HepG2 (cell line): ENCODE data around the gene HOMEZ. TPM values are rescaled to one million over a fixed set of nuclear protein-coding genes. Genes with fewer than 3 reads are reported as not detected.

ENCODE experiments used
- ATF7 ChIP-seq, 2 experiments: fragments of 450-650 bp in 1 of 2; sonication (generic) in 1 of 2; formaldehyde crosslinking in 1 of 2; IDR thresholded peaks; 2 replicates each; pipeline versions ENCODE4 v1.4.0 to v1.6.1; 2016 to 2020; ENCODE audit warnings: antibody characterized with exemption in 1 of 2, mild to moderate bottlenecking in 1 of 2, missing genetic modification reagents in 1 of 2
- ETS1 ChIP-seq: sonication (generic); formaldehyde crosslinking; IDR thresholded peaks from 2 replicates; pipeline ENCODE4 v1.4.0; 2020; ENCODE audit warnings: missing genetic modification reagents
- GATA4 ChIP-seq: sonication (generic); IDR thresholded peaks from 2 replicates; pipeline ENCODE4 v1.6.1; 2016; ENCODE audit warnings: antibody characterized with exemption, low read depth, borderline replicate concordance
- GPN1 ChIP-seq: sonication (generic); formaldehyde crosslinking; IDR thresholded peaks from 2 replicates; pipeline ENCODE4 v1.5.1; 2020; ENCODE audit warnings: missing genetic modification reagents, borderline replicate concordance
- KLF6 ChIP-seq: IDR thresholded peaks from 2 replicates; pipeline ENCODE4 v1.8.0; 2016; ENCODE audit warnings: missing biosample characterization, missing genetic modification reagents
- MLLT10 ChIP-seq: sonication (generic); formaldehyde crosslinking; IDR thresholded peaks from 2 replicates; pipeline ENCODE4 v1.4.0; 2020; ENCODE audit warnings: missing genetic modification reagents
- PAF1 ChIP-seq: IDR thresholded peaks from 2 replicates; pipeline ENCODE4 v1.6.1; 2016; ENCODE audit warnings: missing genetic modification reagents, missing compliant biosample characterization
- PRDM15 ChIP-seq: sonication (generic); formaldehyde crosslinking; IDR thresholded peaks from 2 replicates; pipeline ENCODE4 v1.4.0; 2020; ENCODE audit warnings: missing genetic modification reagents
- RBAK ChIP-seq: sonication (generic); formaldehyde crosslinking; IDR thresholded peaks from 2 replicates; pipeline ENCODE4 v1.5.1; 2020; ENCODE audit warnings: mild to moderate bottlenecking, missing genetic modification reagents
- RFXANK ChIP-seq: IDR thresholded peaks from 2 replicates; pipeline ENCODE4 v1.6.1; 2016
- ZBTB1 ChIP-seq: sonication (generic); formaldehyde crosslinking; IDR thresholded peaks from 2 replicates; pipeline ENCODE4 v1.4.0; 2020; ENCODE audit warnings: missing genetic modification reagents, borderline replicate concordance
- ZBTB20 ChIP-seq: sonication (generic); formaldehyde crosslinking; IDR thresholded peaks from 2 replicates; pipeline ENCODE4 v1.8.1; 2023; ENCODE audit warnings: missing genetic modification reagents, low read depth, mild to moderate bottlenecking, borderline replicate concordance
- ZBTB25 ChIP-seq: IDR thresholded peaks from 2 replicates; pipeline ENCODE4 v1.6.1; 2018; ENCODE audit warnings: missing genetic modification reagents
- ZNF136 ChIP-seq: sonication (generic); formaldehyde crosslinking; IDR thresholded peaks from 2 replicates; pipeline ENCODE4 v1.8.1; 2022; ENCODE audit warnings: low read depth, mild to moderate bottlenecking, moderate library complexity, missing genetic modification reagents
- ZNF138 ChIP-seq: sonication (generic); formaldehyde crosslinking; IDR thresholded peaks from 2 replicates; pipeline ENCODE4 v1.5.0; 2020; ENCODE audit warnings: mild to moderate bottlenecking, low read depth, missing genetic modification reagents
- ZNF563 ChIP-seq: sonication (generic); formaldehyde crosslinking; IDR thresholded peaks from 2 replicates; pipeline ENCODE4 v1.8.0; 2022; ENCODE audit warnings: mild to moderate bottlenecking, moderate library complexity, missing genetic modification reagents
- ZNF678 ChIP-seq: sonication (generic); formaldehyde crosslinking; IDR thresholded peaks from 2 replicates; pipeline ENCODE4 v1.4.0; 2020; ENCODE audit warnings: mild to moderate bottlenecking, missing genetic modification reagents
- ZNF710 ChIP-seq: sonication (generic); formaldehyde crosslinking; IDR thresholded peaks from 2 replicates; pipeline ENCODE4 v1.5.0; 2020; ENCODE audit warnings: mild to moderate bottlenecking, missing genetic modification reagents, borderline replicate concordance
- ZSCAN21 ChIP-seq: sonication (generic); formaldehyde crosslinking; IDR thresholded peaks from 2 replicates; pipeline ENCODE4 v1.8.0; 2022; ENCODE audit warnings: mild to moderate bottlenecking, missing genetic modification reagents, moderate library complexity, borderline replicate concordance
- polyA plus RNA-seq, 8 experiments: library from polyadenylated mRNA; depleted of rRNA in 3 of 8; stranded (reverse) in 7 of 8; unstranded in 1 of 8; fragments of >200 nt; fragmentation: Illumina TruSeq in 4 of 8; extraction: Trizol in 4 of 8; gene quantifications; 2 replicates each; pipeline versions ENCODE4 v1.2.1 to v1.2.3, GENCODE V29; 2011 to 2016; ENCODE audit warnings: low read depth in 4 of 8, missing spikeins in 1 of 8, mixed read lengths in 1 of 8; ENCODE audit not compliant: insufficient read depth in 1 of 8
- total RNA-seq, 5 experiments: library from RNA; depleted of rRNA; stranded (reverse); fragments of >200 nt; fragmentation: Illumina TruSeq; extraction: Trizol; gene quantifications; 2 replicates each; pipeline ENCODE4 v1.2.3, GENCODE V29; 2016; ENCODE audit warnings: low read depth in 1 of 5

The HOMEZ gene
- total and polyA plus RNA-seq, 2 of the 13 experiments (the other 11 are each of a cell fraction or from before 2014, with no cell fraction given): 14.5 to 31.8 TPM

- TF ChIP-seq ZNF678 (CRISPR knock-in tag) (peak; percentile 83; the same call in 1 of the 2 replicates), ZNF138 (CRISPR knock-in tag) (peak; percentile 16; the same call in 1 of the 2 replicates), PAF1 (CRISPR knock-in tag) (peak; percentile 86; the same call in 1 of the 2 replicates), ATF7 (IDR thresholded peaks at IDR 0.05) (no peak), ATF7 (CRISPR knock-in tag; IDR thresholded peaks at IDR 0.05) (peak; percentile 53; the same call in 1 of the 2 replicates), ZNF710 (CRISPR knock-in tag) (no peak), RBAK (peak; percentile 14; the same call in 1 of the 2 replicates), GPN1 (CRISPR knock-in tag) (peak; percentile 76; the same call in 1 of the 2 replicates), MLLT10 (CRISPR knock-in tag) (peak; percentile 60; the same call in 1 of the 2 replicates), PRDM15 (CRISPR knock-in tag) (peak; percentile 59), ZNF136 (CRISPR knock-in tag) (0 out of 2 replicates have a peak, but pooled peaks have one; percentile 50), RFXANK (CRISPR knock-in tag) (peak; percentile 42; the same call in 1 of the 2 replicates), GATA4 (peak; percentile 40), ZBTB25 (CRISPR knock-in tag) (peak; percentile 70), ETS1 (CRISPR knock-in tag) (peak; percentile 87; the same call in 1 of the 2 replicates), ZBTB1 (CRISPR knock-in tag) (peak; percentile 84; the same call in 1 of the 2 replicates), KLF6 (CRISPR knock-in tag) (0 out of 2 replicates have a peak, but pooled peaks have one; percentile 64), ZNF563 (CRISPR knock-in tag) (peak; percentile 69; the same call in 1 of the 2 replicates), ZSCAN21 (CRISPR knock-in tag) (peak; percentile 82; the same call in 1 of the 2 replicates), ZBTB20 (CRISPR knock-in tag) (peak; percentile 65; the same call in 1 of the 2 replicates)
Observed at GRCh38 chr14:23321572-23322547, 35.9 kb upstream of the HOMEZ start (continued).
